ENCODE results near the gene MCC. TPM values are rescaled to one million over a fixed set of nuclear protein-coding genes. Genes with fewer than 3 reads are reported as not detected.

Gene MCC
- total RNA-seq, 1 experiment from 2014 or later, result 7.6 TPM

DNA sequence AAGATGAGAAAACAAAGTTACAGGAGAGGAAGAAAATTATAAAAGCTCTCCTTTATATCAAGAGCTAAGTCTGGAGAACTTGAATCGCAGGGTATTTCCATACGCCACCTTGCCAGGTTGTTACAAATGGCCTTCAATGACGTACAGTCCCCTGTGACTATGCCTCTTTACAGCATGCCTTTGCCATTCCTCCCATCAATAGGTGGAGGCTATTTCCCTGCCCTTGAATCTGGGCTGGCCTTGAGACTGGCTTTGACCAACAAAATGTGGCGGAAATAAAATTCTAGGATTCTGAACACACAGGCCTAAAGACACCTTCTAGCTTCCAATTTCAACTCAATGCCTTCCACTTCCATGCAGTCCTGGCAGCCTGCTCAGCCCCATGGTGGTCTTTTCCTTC lies 99.1 kb downstream of the MCC start:
- no peaks in the 10 kb centered on the region for H3K27me3 ChIP-seq (ENCODE audit: insufficient read depth, low read length)
- no peaks in the 10 kb centered on the region for H3K9me3 Mint-ChIP-seq
- no peak overlapping the region for H3K56ac ChIP-seq (ENCODE audit: insufficient read length, low read depth, low read length)
- peaks cover 6 to 8% of the 10 kb centered on the region in 2 experiments for H3K4me1 Mint-ChIP-seq
- no peaks in the 10 kb centered on the region; the same call in 1 of the 2 replicates for H3K27me3 Mint-ChIP-seq (ENCODE audit: low read depth)
- H3K79me1 ChIP-seq (ENCODE audit: insufficient read depth, low read depth, low read length, poor library complexity, severe bottlenecking), result no peaks in the 10 kb centered on the region
- no peak overlapping the region for H2BK15ac ChIP-seq (ENCODE audit: low read depth, low read length)
- H4K91ac ChIP-seq (ENCODE audit: insufficient read length, low read depth, low read length), result no peak overlapping the region
- no peak overlapping the region for H3T11ph ChIP-seq (ENCODE audit: low read length)
- H3K18ac ChIP-seq (ENCODE audit: insufficient read length, low read depth, low read length), result no peak overlapping the region
- no peaks in the 10 kb centered on the region for H3K36me3 Mint-ChIP-seq (ENCODE audit: insufficient read depth in 1 of 3, low read depth in 3 of 3)
- H2BK5ac ChIP-seq (ENCODE audit: insufficient read length, low read length), result no peak overlapping the region
- no peak overlapping the region for H2AK5ac ChIP-seq (ENCODE audit: insufficient read length, low read length)
- no peak overlapping the region for H3K9ac ChIP-seq (ENCODE audit: extremely low read depth, insufficient read length, low read length)
- H3K4me3 Mint-ChIP-seq, result no peak overlapping the region
- no peak overlapping the region for H3K27ac Mint-ChIP-seq
- DNase-seq, result no peak
- H3K9me3 ChIP-seq (ENCODE audit: control insufficient read depth, low read depth, low read length), result no peaks in the 10 kb centered on the region
- no peak overlapping the region for H4K5ac ChIP-seq (ENCODE audit: insufficient read length, low read depth, low read length)
- no peaks in the 10 kb centered on the region for H4K20me1 ChIP-seq (ENCODE audit: control insufficient read depth, insufficient read depth, insufficient read length)
- H2BK12ac ChIP-seq (ENCODE audit: insufficient read length, low read depth, low read length), result no peak overlapping the region
- H3K23me2 ChIP-seq (ENCODE audit: insufficient read length, low read depth, low read length, poor library complexity, severe bottlenecking), result no peaks in the 10 kb centered on the region
- WGBS (ENCODE audit: extremely low coverage, insufficient read length, low lambda C conversion rate), result no CpG with 5 or more reads among the region's 4 CpGs
- no peak overlapping the region for H2BK120ac ChIP-seq (ENCODE audit: low read depth, low read length, poor library complexity, severe bottlenecking)
- no peaks in the 10 kb centered on the region for H3K79me2 ChIP-seq (ENCODE audit: insufficient read depth, low read length)
- H2AFZ ChIP-seq (ENCODE audit: low read length), result no peak overlapping the region
- H3K4me1 ChIP-seq (ENCODE audit: insufficient read depth, low read length), result no peaks in the 10 kb centered on the region; the same call in 1 of the 2 replicates
- no peak overlapping the region for H3K4me2 ChIP-seq (ENCODE audit: insufficient read depth, insufficient read length, low read length)
- H3K14ac ChIP-seq (ENCODE audit: insufficient read depth, low read length), result no peak overlapping the region
- H3K4ac ChIP-seq (ENCODE audit: low read depth, low read length), result no peak overlapping the region
- no peak overlapping the region for H3K27ac ChIP-seq (ENCODE audit: insufficient read length, low read depth, low read length)
- TF ChIP-seq, protein P1, sequence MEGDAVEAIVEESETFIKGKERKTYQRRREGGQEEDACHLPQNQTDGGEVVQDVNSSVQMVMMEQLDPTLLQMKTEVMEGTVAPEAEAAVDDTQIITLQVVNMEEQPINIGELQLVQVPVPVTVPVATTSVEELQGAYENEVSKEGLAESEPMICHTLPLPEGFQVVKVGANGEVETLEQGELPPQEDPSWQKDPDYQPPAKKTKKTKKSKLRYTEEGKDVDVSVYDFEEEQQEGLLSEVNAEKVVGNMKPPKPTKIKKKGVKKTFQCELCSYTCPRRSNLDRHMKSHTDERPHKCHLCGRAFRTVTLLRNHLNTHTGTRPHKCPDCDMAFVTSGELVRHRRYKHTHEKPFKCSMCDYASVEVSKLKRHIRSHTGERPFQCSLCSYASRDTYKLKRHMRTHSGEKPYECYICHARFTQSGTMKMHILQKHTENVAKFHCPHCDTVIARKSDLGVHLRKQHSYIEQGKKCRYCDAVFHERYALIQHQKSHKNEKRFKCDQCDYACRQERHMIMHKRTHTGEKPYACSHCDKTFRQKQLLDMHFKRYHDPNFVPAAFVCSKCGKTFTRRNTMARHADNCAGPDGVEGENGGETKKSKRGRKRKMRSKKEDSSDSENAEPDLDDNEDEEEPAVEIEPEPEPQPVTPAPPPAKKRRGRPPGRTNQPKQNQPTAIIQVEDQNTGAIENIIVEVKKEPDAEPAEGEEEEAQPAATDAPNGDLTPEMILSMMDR (conservative IDR thresholded peaks at IDR 0.05), result no peak
- no peak overlapping the region for H3K23ac ChIP-seq (ENCODE audit: insufficient read length, low read depth, low read length)
- no peak overlapping the region for H2BK20ac ChIP-seq (ENCODE audit: low read depth, low read length, poor library complexity, severe bottlenecking)
- no peak overlapping the region for H4K8ac ChIP-seq (replicated peaks; ENCODE audit: insufficient read length, low read depth, low read length)

All from H9 (cell line).